ENCODE results near the gene ST6GALNAC3.

Gene ST6GALNAC3

GRCh38 chr1:76136894-76137293, 62.3 kb downstream of the ST6GALNAC3 start:
- no peaks in the 10 kb centered on the region for H3K27me3 ChIP-seq (ENCODE audit: control insufficient read depth, insufficient read depth, low read length, poor library complexity, severe bottlenecking)
- H3K36me3 ChIP-seq (ENCODE audit: control insufficient read depth, insufficient read depth, low read length) = no peaks in the 10 kb centered on the region
- H3K4me1 ChIP-seq (ENCODE audit: control insufficient read depth, insufficient read depth, low read length) = peaks cover 3% of the 10 kb centered on the region
- no peak overlapping the region for H3K27ac ChIP-seq (ENCODE audit: insufficient read depth, low read depth, low read length, poor library complexity, severe bottlenecking)
- no peaks in the 10 kb centered on the region for H3K9me3 ChIP-seq (ENCODE audit: control insufficient read depth, low read length)
- no peak overlapping the region for H3K4me3 ChIP-seq (ENCODE audit: insufficient read depth, low read depth, low read length)
- 87 to 90% methylated on average over 2 to 3 of the region's 3 CpGs for WGBS, 2 experiments

- Histone ChIP-seq H3K4me1 (ENCODE audit: control insufficient read depth, insufficient read depth, low read length) (peaks cover 6% of the 10 kb centered on the region), H3K27ac (ENCODE audit: insufficient read depth, low read depth, low read length, poor library complexity, severe bottlenecking) (no peak overlapping the region), H3K9me3 (ENCODE audit: control insufficient read depth, low read length) (no peaks in the 10 kb centered on the region), H3K4me3 (ENCODE audit: insufficient read depth, low read depth, low read length) (no peak overlapping the region), H3K27me3 (ENCODE audit: control insufficient read depth, insufficient read depth, low read length, poor library complexity, severe bottlenecking) (no peaks in the 10 kb centered on the region), H3K36me3 (ENCODE audit: control insufficient read depth, insufficient read depth, low read length) (no peaks in the 10 kb centered on the region)
- 88 to 99% methylated on average over 3 of the region's 3 CpGs for WGBS, 2 experiments
Observed at GRCh38 chr1:76137746-76138145, 63.2 kb downstream of the ST6GALNAC3 start.

- 98 to 100% methylated on average over 1 of the region's 1 CpG for WGBS, 2 experiments
- Histone ChIP-seq H3K36me3 (ENCODE audit: control insufficient read depth, insufficient read depth, low read length) (no peaks in the 10 kb centered on the region), H3K9me3 (ENCODE audit: control insufficient read depth, low read length) (no peaks in the 10 kb centered on the region), H3K4me3 (ENCODE audit: insufficient read depth, low read depth, low read length) (no peak overlapping the region), H3K27me3 (ENCODE audit: control insufficient read depth, insufficient read depth, low read length, poor library complexity, severe bottlenecking) (no peaks in the 10 kb centered on the region), H3K4me1 (ENCODE audit: control insufficient read depth, insufficient read depth, low read length) (peaks cover 6% of the 10 kb centered on the region), H3K27ac (ENCODE audit: insufficient read depth, low read depth, low read length, poor library complexity, severe bottlenecking) (no peak overlapping the region)
Observed at GRCh38 chr1:76138217-76138616, 63.7 kb downstream of the ST6GALNAC3 start.

GRCh38 chr1:76140227-76140626, 65.7 kb downstream of the ST6GALNAC3 start:
- H3K4me3 ChIP-seq (ENCODE audit: insufficient read depth, low read depth, low read length) = no peak overlapping the region

GRCh38 chr1:76141929-76142328, 67.4 kb downstream of the ST6GALNAC3 start:
- no peaks in the 10 kb centered on the region for H3K9me3 ChIP-seq (ENCODE audit: control insufficient read depth, low read length)
- no peaks in the 10 kb centered on the region for H3K27me3 ChIP-seq (ENCODE audit: control insufficient read depth, insufficient read depth, low read length, poor library complexity, severe bottlenecking)
- peaks cover 6% of the 10 kb centered on the region for H3K4me1 ChIP-seq (ENCODE audit: control insufficient read depth, insufficient read depth, low read length)
- H3K27ac ChIP-seq (ENCODE audit: insufficient read depth, low read depth, low read length, poor library complexity, severe bottlenecking) = no peak overlapping the region
- no peak overlapping the region for H3K4me3 ChIP-seq (ENCODE audit: insufficient read depth, low read depth, low read length)
- 76 to 84% methylated on average over 2 of the region's 2 CpGs for WGBS, 2 experiments
- H3K36me3 ChIP-seq (ENCODE audit: control insufficient read depth, insufficient read depth, low read length) = no peaks in the 10 kb centered on the region

More at GRCh38 chr1:76140227-76140626, 65.7 kb downstream of the ST6GALNAC3 start:
- Histone ChIP-seq H3K9me3 (ENCODE audit: control insufficient read depth, low read length) (no peaks in the 10 kb centered on the region), H3K27ac (ENCODE audit: insufficient read depth, low read depth, low read length, poor library complexity, severe bottlenecking) (no peak overlapping the region), H3K4me1 (ENCODE audit: control insufficient read depth, insufficient read depth, low read length) (peaks cover 6% of the 10 kb centered on the region), H3K27me3 (ENCODE audit: control insufficient read depth, insufficient read depth, low read length, poor library complexity, severe bottlenecking) (no peaks in the 10 kb centered on the region), H3K36me3 (ENCODE audit: control insufficient read depth, insufficient read depth, low read length) (no peaks in the 10 kb centered on the region)
- WGBS, 2 experiments = 73 to 85% methylated on average over 1 of the region's 1 CpG

GRCh38 chr1:76142771-76143540, 68.4 kb downstream of the ST6GALNAC3 start:
- Histone ChIP-seq H3K4me1 (ENCODE audit: control insufficient read depth, insufficient read depth, low read length) (peaks cover 6% of the 10 kb centered on the region), H3K36me3 (ENCODE audit: control insufficient read depth, insufficient read depth, low read length) (no peaks in the 10 kb centered on the region), H3K27me3 (ENCODE audit: control insufficient read depth, insufficient read depth, low read length, poor library complexity, severe bottlenecking) (no peaks in the 10 kb centered on the region), H3K27ac (ENCODE audit: insufficient read depth, low read depth, low read length, poor library complexity, severe bottlenecking) (no peak overlapping the region), H3K4me3 (ENCODE audit: insufficient read depth, low read depth, low read length) (no peak overlapping the region), H3K9me3 (ENCODE audit: control insufficient read depth, low read length) (no peaks in the 10 kb centered on the region)
- 75 to 93% methylated on average over 5 of the region's 5 CpGs for WGBS, 2 experiments

GRCh38 chr1:76144247-76144646, 69.7 kb downstream of the ST6GALNAC3 start:
- H3K9me3 ChIP-seq (ENCODE audit: control insufficient read depth, low read length) = no peaks in the 10 kb centered on the region
- 90 to 94% methylated on average over 1 to 2 of the region's 2 CpGs for WGBS, 2 experiments
- no peaks in the 10 kb centered on the region for H3K27me3 ChIP-seq (ENCODE audit: control insufficient read depth, insufficient read depth, low read length, poor library complexity, severe bottlenecking)

GRCh38 chr1:76145332-76145731, 70.8 kb downstream of the ST6GALNAC3 start:
- H3K36me3 ChIP-seq (ENCODE audit: control insufficient read depth, insufficient read depth, low read length) = no peaks in the 10 kb centered on the region
- no peaks in the 10 kb centered on the region for H3K9me3 ChIP-seq (ENCODE audit: control insufficient read depth, low read length)
- no peaks in the 10 kb centered on the region for H3K27me3 ChIP-seq (ENCODE audit: control insufficient read depth, insufficient read depth, low read length, poor library complexity, severe bottlenecking)
- H3K27ac ChIP-seq (ENCODE audit: insufficient read depth, low read depth, low read length, poor library complexity, severe bottlenecking) = no peak overlapping the region
- H3K4me3 ChIP-seq (ENCODE audit: insufficient read depth, low read depth, low read length) = no peak overlapping the region
- WGBS, 2 experiments = 89 to 90% methylated on average over 6 of the region's 6 CpGs
- peaks cover 6% of the 10 kb centered on the region for H3K4me1 ChIP-seq (ENCODE audit: control insufficient read depth, insufficient read depth, low read length)

More at GRCh38 chr1:76144247-76144646, 69.7 kb downstream of the ST6GALNAC3 start:
- H3K36me3 ChIP-seq (ENCODE audit: control insufficient read depth, insufficient read depth, low read length) = no peaks in the 10 kb centered on the region
- H3K27ac ChIP-seq (ENCODE audit: insufficient read depth, low read depth, low read length, poor library complexity, severe bottlenecking) = no peak overlapping the region
- peaks cover 6% of the 10 kb centered on the region for H3K4me1 ChIP-seq (ENCODE audit: control insufficient read depth, insufficient read depth, low read length)
- H3K4me3 ChIP-seq (ENCODE audit: insufficient read depth, low read depth, low read length) = no peak overlapping the region

GRCh38 chr1:76146184-76146583, 71.6 kb downstream of the ST6GALNAC3 start:
- Histone ChIP-seq H3K27ac (ENCODE audit: insufficient read depth, low read depth, low read length, poor library complexity, severe bottlenecking) (no peak overlapping the region), H3K27me3 (ENCODE audit: control insufficient read depth, insufficient read depth, low read length, poor library complexity, severe bottlenecking) (no peaks in the 10 kb centered on the region), H3K9me3 (ENCODE audit: control insufficient read depth, low read length) (no peaks in the 10 kb centered on the region), H3K4me1 (ENCODE audit: control insufficient read depth, insufficient read depth, low read length) (peaks cover 6% of the 10 kb centered on the region), H3K36me3 (ENCODE audit: control insufficient read depth, insufficient read depth, low read length) (no peaks in the 10 kb centered on the region), H3K4me3 (ENCODE audit: insufficient read depth, low read depth, low read length) (no peak overlapping the region)
- 82 to 88% methylated on average over 1 of the region's 1 CpG for WGBS, 2 experiments

GRCh38 chr1:76147917-76148316, 73.4 kb downstream of the ST6GALNAC3 start:
- no peaks in the 10 kb centered on the region for H3K9me3 ChIP-seq (ENCODE audit: control insufficient read depth, low read length)
- 89 to 91% methylated on average over 4 of the region's 4 CpGs for WGBS, 2 experiments

More at GRCh38 chr1:76147917-76148316, 73.4 kb downstream of the ST6GALNAC3 start:
- Histone ChIP-seq H3K36me3 (ENCODE audit: control insufficient read depth, insufficient read depth, low read length) (no peaks in the 10 kb centered on the region), H3K4me1 (ENCODE audit: control insufficient read depth, insufficient read depth, low read length) (no peaks in the 10 kb centered on the region), H3K4me3 (ENCODE audit: insufficient read depth, low read depth, low read length) (no peak overlapping the region), H3K27me3 (ENCODE audit: control insufficient read depth, insufficient read depth, low read length, poor library complexity, severe bottlenecking) (no peaks in the 10 kb centered on the region), H3K27ac (ENCODE audit: insufficient read depth, low read depth, low read length, poor library complexity, severe bottlenecking) (no peak overlapping the region)

Measured in ectodermal cell (in vitro differentiated cells).